Activated CD4-positive, CD25-positive, alpha-beta regulatory T cell treated with anti-CD3 and anti-CD28 coated beads, Interleukin-2, amount 50 U/mL, for 72 hours (primary cell): ENCODE measurements around the gene FAS.

Source experiments
- DNase-seq: peaks from one replicate; pipeline ENCODE4 v3.0.0; 2021

Gene FAS

GRCh38 chr10:89043052-89043451, 52.5 kb downstream of the FAS start:
- DNase-seq: no peak

- no peak for DNase-seq
These were observed 56.8 kb downstream of the FAS start for GRCh38 chr10:89047397-89047796.

GRCh38 chr10:89051593-89051992, 61.0 kb downstream of the FAS start:
- DNase-seq: no peak

GRCh38 chr10:89053555-89053954, 63.0 kb downstream of the FAS start:
- DNase-seq: no peak

- no peak for DNase-seq
These were observed 64.6 kb downstream of the FAS start for GRCh38 chr10:89055159-89055558.

GRCh38 chr10:89062861-89063260, 72.3 kb downstream of the FAS start:
- DNase-seq: no peak

- no peak for DNase-seq
These were observed 72.9 kb downstream of the FAS start for GRCh38 chr10:89063465-89063864.

GRCh38 chr10:89064748-89065147, 74.2 kb downstream of the FAS start:
- DNase-seq: no peak
